Germinal center (tissue), 1 donor: ENCODE data around the gene EEFSEC.

Experiments
- DNase-seq: peaks from one replicate; pipeline ENCODE4 v3.0.0; 2012; ENCODE audit warnings: mixed read lengths, low spot score

EEFSEC gene

GRCh38 chr3:128369881-128370642 lies 216.8 kb downstream of the EEFSEC start:
- peak; percentile 77 for DNase-seq

GRCh38 chr3:128372281-128372680 lies 219.0 kb downstream of the EEFSEC start:
- no peak for DNase-seq

- DNase-seq: no peak
Measured at GRCh38 chr3:128372707-128373533, 219.6 kb downstream of the EEFSEC start.

- DNase-seq: peak; percentile 78
Measured at GRCh38 chr3:128374746-128375445, 221.6 kb downstream of the EEFSEC start.

GRCh38 chr3:128376516-128376915 lies 223.2 kb downstream of the EEFSEC start:
- DNase-seq: no peak

GRCh38 chr3:128378631-128379347 lies 225.5 kb downstream of the EEFSEC start:
- no peak for DNase-seq

GRCh38 chr3:128379367-128380160 lies 226.3 kb downstream of the EEFSEC start:
- DNase-seq: no peak

GRCh38 chr3:128380295-128380694 lies 227.0 kb downstream of the EEFSEC start:
- no peak for DNase-seq

- DNase-seq: no peak
Measured at GRCh38 chr3:128380719-128381118, 227.4 kb downstream of the EEFSEC start.

- DNase-seq: no peak
Measured at GRCh38 chr3:128381609-128382008, 228.3 kb downstream of the EEFSEC start.

GRCh38 chr3:128382221-128382807 lies 229.0 kb downstream of the EEFSEC start:
- no peak for DNase-seq

GRCh38 chr3:128383316-128384235 lies 230.3 kb downstream of the EEFSEC start:
- DNase-seq: no peak

- DNase-seq: no peak
Measured at GRCh38 chr3:128385080-128385832, 232.0 kb downstream of the EEFSEC start.

GRCh38 chr3:128388932-128389331 lies 235.7 kb downstream of the EEFSEC start:
- no peak for DNase-seq

- DNase-seq: no peak
Measured at GRCh38 chr3:128390867-128391266, 237.6 kb downstream of the EEFSEC start.

- no peak for DNase-seq
Measured at GRCh38 chr3:128392021-128392420, 238.7 kb downstream of the EEFSEC start.

- DNase-seq: no peak
Measured at GRCh38 chr3:128392818-128393544, 239.7 kb downstream of the EEFSEC start.

- no peak for DNase-seq
Measured at GRCh38 chr3:128394033-128394432, 240.8 kb downstream of the EEFSEC start.
